ENCODE data around the gene PAQR4.

GRCh38 chr16:3008690-3009037 is 39.5 kb downstream of the PAQR4 start:
- TF ChIP-seq EZH2 (optimal IDR thresholded peaks at IDR 0.05; ENCODE audit: low read depth, low read length) = no peak
- TF ChIP-seq CTCF (IDR thresholded peaks at IDR 0.05; ENCODE audit: low read length) = no peak
- no peak for TF ChIP-seq EZH2phosphoT487 (IDR thresholded peaks at IDR 0.05; ENCODE audit: low read length)
